Suppressor macrophage treated with lipopolysaccharide for 4 hours (primary cell): ENCODE data around the gene HJURP.

Experiments
- DNase-seq: peaks from one replicate; pipeline ENCODE4 v3.0.0-alpha.2; 2020

HJURP gene

GRCh38 chr2:233791151-233791882 lies 63.0 kb downstream of the HJURP start:
- DNase-seq, result no peak

GRCh38 chr2:233789554-233789953 lies 64.8 kb downstream of the HJURP start:
- DNase-seq, result no peak
